ENCODE data around the gene GLI2. TPM values are rescaled to one million over a fixed set of nuclear protein-coding genes. Genes with fewer than 3 reads are reported as not detected.

GLI2 gene
- total and polyA plus RNA-seq, 12 donors = 0.37 to 1.7 (median 1.0) TPM

DNA sequence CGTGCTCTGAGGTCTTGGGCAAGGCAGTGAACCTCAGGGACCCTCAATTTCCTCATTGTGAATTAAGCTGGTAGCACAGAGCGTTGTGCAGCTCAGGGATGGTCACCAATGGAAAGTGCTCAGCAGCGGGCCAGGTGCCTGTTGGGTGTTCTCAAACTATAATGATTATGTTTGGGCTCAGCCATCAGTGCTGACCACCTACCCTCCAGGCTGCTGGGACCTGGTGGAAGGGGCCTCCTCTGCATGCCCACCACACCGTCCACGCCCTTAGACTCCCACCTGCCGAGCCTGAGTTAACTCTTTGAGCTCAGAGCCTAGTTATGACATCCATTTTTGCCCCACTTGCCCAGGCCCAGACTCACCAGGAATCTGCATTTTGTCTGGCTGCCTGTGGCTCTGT, 35.0 kb downstream of the GLI2 start:
- Histone ChIP-seq H3K4me3 (no peak overlapping the region), H3K4me1 (peaks cover under 1 to 39% (median 12%) of the 10 kb centered on the region in 9 donors), H3K36me3 (no peaks in the 10 kb centered on the region), H3K27ac (peak overlapping the region in 4 of 10 donors; percentile 9 to 71 (median 36)), H3K9me3 (no peaks in the 10 kb centered on the region), H3K27me3 (peaks cover 0 to 2% (median 0%) of the 10 kb centered on the region in 7 donors)
- DNase-seq (peak in 1 of 2 donors; percentile 3), ATAC-seq (no peak)
- WGBS, 2 donors = 87 to 91% methylated on average over 6 of the region's 6 CpGs
- TF ChIP-seq, protein P1, sequence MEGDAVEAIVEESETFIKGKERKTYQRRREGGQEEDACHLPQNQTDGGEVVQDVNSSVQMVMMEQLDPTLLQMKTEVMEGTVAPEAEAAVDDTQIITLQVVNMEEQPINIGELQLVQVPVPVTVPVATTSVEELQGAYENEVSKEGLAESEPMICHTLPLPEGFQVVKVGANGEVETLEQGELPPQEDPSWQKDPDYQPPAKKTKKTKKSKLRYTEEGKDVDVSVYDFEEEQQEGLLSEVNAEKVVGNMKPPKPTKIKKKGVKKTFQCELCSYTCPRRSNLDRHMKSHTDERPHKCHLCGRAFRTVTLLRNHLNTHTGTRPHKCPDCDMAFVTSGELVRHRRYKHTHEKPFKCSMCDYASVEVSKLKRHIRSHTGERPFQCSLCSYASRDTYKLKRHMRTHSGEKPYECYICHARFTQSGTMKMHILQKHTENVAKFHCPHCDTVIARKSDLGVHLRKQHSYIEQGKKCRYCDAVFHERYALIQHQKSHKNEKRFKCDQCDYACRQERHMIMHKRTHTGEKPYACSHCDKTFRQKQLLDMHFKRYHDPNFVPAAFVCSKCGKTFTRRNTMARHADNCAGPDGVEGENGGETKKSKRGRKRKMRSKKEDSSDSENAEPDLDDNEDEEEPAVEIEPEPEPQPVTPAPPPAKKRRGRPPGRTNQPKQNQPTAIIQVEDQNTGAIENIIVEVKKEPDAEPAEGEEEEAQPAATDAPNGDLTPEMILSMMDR (IDR thresholded peaks at IDR 0.05) = no peak
- intact Hi-C loops (cut with DNase I) = loop anchor here in 1 of 10 donors (10.0 kb wide), 1 partner anchor 94 kb away; no protein-coding TSS in a partner anchor

- ATAC-seq (peak; percentile 51 to 88 (median 80)), DNase-seq (peak; percentile 43 to 45)
- peaks cover 0 to 35% (median 7%) of the 10 kb centered on the region in 9 donors for H3K4me1 ChIP-seq
- H3K4me3 ChIP-seq = no peak overlapping the region
- no peaks in the 10 kb centered on the region for H3K36me3 ChIP-seq
- H3K9me3 ChIP-seq = no peaks in the 10 kb centered on the region
- peaks cover 0 to 5% (median under 1%) of the 10 kb centered on the region in 7 donors for H3K27me3 ChIP-seq
- H3K27ac ChIP-seq = peak overlapping the region in 5 of 10 donors; percentile 9 to 71 (median 37)
- intact Hi-C loops (cut with DNase I) = loop anchor here in 1 of 10 donors (10.0 kb wide), 1 partner anchor 94 kb away; no protein-coding TSS in a partner anchor
- TF ChIP-seq, protein P1 (IDR thresholded peaks at IDR 0.05) = no peak
- 58 to 60% methylated on average over 14 of the region's 14 CpGs for WGBS, 2 donors
Measured at GRCh38 chr2:120771111-120771780, 35.6 kb downstream of the GLI2 start.

GRCh38 chr2:120771781-120772208, 36.1 kb downstream of the GLI2 start:
- peak in 4 of 8 donors; percentile 3 to 40 (median 30) for ATAC-seq
- H3K9me3 ChIP-seq = no peaks in the 10 kb centered on the region
- peaks cover 0 to 6% (median 4%) of the 10 kb centered on the region in 7 donors for H3K27me3 ChIP-seq
- peak overlapping the region in 5 of 10 donors; percentile 9 to 71 (median 37) for H3K27ac ChIP-seq
- H3K36me3 ChIP-seq = no peaks in the 10 kb centered on the region
- no peak for DNase-seq
- peaks cover 0 to 30% (median 4%) of the 10 kb centered on the region in 9 donors for H3K4me1 ChIP-seq
- no peak overlapping the region for H3K4me3 ChIP-seq
- WGBS, 2 donors = 61 to 83% methylated on average over 5 of the region's 5 CpGs
- TF ChIP-seq, protein P1 (IDR thresholded peaks at IDR 0.05) = no peak
- intact Hi-C loops (cut with DNase I) = loop anchor here in 1 of 10 donors (10.0 kb wide), 1 partner anchor 93 kb away; no protein-coding TSS in a partner anchor

DNA sequence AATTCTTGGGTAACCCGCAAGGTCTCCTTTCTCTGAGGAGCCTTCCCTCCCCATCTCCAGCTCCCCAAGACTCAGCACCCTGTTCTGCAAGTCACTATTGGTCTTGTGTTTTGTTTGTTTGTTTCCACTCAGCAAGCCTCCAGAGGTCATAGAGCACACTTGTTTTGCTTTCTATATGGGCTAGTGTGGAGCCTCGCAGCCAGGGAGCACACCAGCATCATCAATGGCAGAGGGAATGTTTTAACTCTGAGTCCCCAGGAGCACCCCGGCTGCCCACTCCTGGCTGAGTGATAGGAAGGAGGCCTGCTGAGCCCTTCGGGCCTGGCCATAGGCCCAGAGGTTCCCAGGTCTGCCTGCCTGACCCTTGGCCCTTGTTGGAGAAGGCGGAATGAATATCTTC, 36.6 kb downstream of the GLI2 start:
- Histone ChIP-seq H3K36me3 (no peaks in the 10 kb centered on the region), H3K4me1 (peaks cover 0 to 29% (median 4%) of the 10 kb centered on the region in 9 donors), H3K27me3 (peaks cover 0 to 8% (median 5%) of the 10 kb centered on the region in 7 donors), H3K9me3 (no peaks in the 10 kb centered on the region), H3K4me3 (no peak overlapping the region), H3K27ac (peak overlapping the region in 4 of 10 donors; percentile 22 to 71 (median 42))
- TF ChIP-seq, protein P1 (IDR thresholded peaks at IDR 0.05) = no peak
- intact Hi-C loops (cut with DNase I) = loop anchor here in 1 of 10 donors (10.0 kb wide), 1 partner anchor 93 kb away; no protein-coding TSS in a partner anchor
- DNase-seq = peak in 1 of 2 donors; percentile 6
- ATAC-seq = no peak
- 87 to 89% methylated on average over 5 of the region's 5 CpGs for WGBS, 2 donors

Data from heart right ventricle (tissue), 16 donors.